IMR-90 (cell line): ENCODE results near the gene TYW5.

ENCODE experiments used
- BHLHE40 ChIP-seq: fragments of 150-350 bp; IDR thresholded peaks from 2 replicates; pipeline ENCODE4 v1.6.1; 2016; ENCODE audit warnings: mild to moderate bottlenecking, low read depth, low read length
- CEBPB ChIP-seq: IDR thresholded peaks from 2 replicates; pipeline ENCODE4 v1.6.1; 2012; ENCODE audit warnings: low read depth, low read length, improper control_type of control experiment
- CHD1 ChIP-seq: IDR thresholded peaks from 2 replicates; pipeline ENCODE4 v1.6.1; 2012; ENCODE audit warnings: low read depth, low read length, improper control_type of control experiment
- FOS ChIP-seq: fragments of 150-350 bp; IDR thresholded peaks from 2 replicates; pipeline ENCODE4 v1.6.1; 2016; ENCODE audit warnings: low read depth, low read length
- MAFK ChIP-seq: IDR thresholded peaks from 2 replicates; pipeline ENCODE4 v1.6.1; 2012; ENCODE audit warnings: low read depth, low read length, improper control_type of control experiment
- MXI1 ChIP-seq: IDR thresholded peaks from 2 replicates; pipeline ENCODE4 v1.6.1; 2012; ENCODE audit warnings: low read depth, mild to moderate bottlenecking, low read length, moderate library complexity, borderline replicate concordance
- POLR2A ChIP-seq: IDR thresholded peaks from 2 replicates; pipeline ENCODE4 v1.6.1; 2012; ENCODE audit warnings: mild to moderate bottlenecking, low read depth, low read length
- RAD21 ChIP-seq: IDR thresholded peaks from 2 replicates; pipeline ENCODE4 v1.6.1; 2012; ENCODE audit warnings: low read length, improper control_type of control experiment
- RCOR1 ChIP-seq: IDR thresholded peaks from 2 replicates; pipeline ENCODE4 v1.6.1; 2012; ENCODE audit warnings: mild to moderate bottlenecking, low read length, improper control_type of control experiment; ENCODE audit not compliant: insufficient replicate concordance
- RFX5 ChIP-seq: IDR thresholded peaks from 2 replicates; pipeline ENCODE4 v1.8.0; 2012; ENCODE audit warnings: low read depth, mild to moderate bottlenecking, low read length, moderate library complexity
- USF2 ChIP-seq: fragments of 150-350 bp; IDR thresholded peaks from 2 replicates; pipeline ENCODE4 v1.6.1; 2017; ENCODE audit warnings: mild to moderate bottlenecking, antibody characterized with exemption, low read length, low read depth
- TF ChIP-seq, protein P1 (sequence below): conservative IDR thresholded peaks from 2 replicates; pipeline ENCODE4 v1.5.1; 2012; ENCODE audit warnings: mild to moderate bottlenecking, low read depth, low read length, improper control_type of control experiment
- TF ChIP-seq, protein P2 (sequence below): fragments of 150-350 bp; IDR thresholded peaks from 2 replicates; pipeline ENCODE4 v1.6.1; 2016; ENCODE audit warnings: low read depth, mild to moderate bottlenecking, low read length, moderate library complexity, borderline replicate concordance

- TF ChIP-seq, protein P1, sequence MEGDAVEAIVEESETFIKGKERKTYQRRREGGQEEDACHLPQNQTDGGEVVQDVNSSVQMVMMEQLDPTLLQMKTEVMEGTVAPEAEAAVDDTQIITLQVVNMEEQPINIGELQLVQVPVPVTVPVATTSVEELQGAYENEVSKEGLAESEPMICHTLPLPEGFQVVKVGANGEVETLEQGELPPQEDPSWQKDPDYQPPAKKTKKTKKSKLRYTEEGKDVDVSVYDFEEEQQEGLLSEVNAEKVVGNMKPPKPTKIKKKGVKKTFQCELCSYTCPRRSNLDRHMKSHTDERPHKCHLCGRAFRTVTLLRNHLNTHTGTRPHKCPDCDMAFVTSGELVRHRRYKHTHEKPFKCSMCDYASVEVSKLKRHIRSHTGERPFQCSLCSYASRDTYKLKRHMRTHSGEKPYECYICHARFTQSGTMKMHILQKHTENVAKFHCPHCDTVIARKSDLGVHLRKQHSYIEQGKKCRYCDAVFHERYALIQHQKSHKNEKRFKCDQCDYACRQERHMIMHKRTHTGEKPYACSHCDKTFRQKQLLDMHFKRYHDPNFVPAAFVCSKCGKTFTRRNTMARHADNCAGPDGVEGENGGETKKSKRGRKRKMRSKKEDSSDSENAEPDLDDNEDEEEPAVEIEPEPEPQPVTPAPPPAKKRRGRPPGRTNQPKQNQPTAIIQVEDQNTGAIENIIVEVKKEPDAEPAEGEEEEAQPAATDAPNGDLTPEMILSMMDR, result no peak
- TF ChIP-seq, protein P2, sequence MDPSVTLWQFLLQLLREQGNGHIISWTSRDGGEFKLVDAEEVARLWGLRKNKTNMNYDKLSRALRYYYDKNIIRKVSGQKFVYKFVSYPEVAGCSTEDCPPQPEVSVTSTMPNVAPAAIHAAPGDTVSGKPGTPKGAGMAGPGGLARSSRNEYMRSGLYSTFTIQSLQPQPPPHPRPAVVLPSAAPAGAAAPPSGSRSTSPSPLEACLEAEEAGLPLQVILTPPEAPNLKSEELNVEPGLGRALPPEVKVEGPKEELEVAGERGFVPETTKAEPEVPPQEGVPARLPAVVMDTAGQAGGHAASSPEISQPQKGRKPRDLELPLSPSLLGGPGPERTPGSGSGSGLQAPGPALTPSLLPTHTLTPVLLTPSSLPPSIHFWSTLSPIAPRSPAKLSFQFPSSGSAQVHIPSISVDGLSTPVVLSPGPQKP, result no peak
- no peak for TF ChIP-seq RCOR1
- TF ChIP-seq CHD1, result no peak
- no peak for TF ChIP-seq POLR2A
- no peak for TF ChIP-seq RAD21
- TF ChIP-seq RFX5, result no peak
- TF ChIP-seq CEBPB, result no peak
- TF ChIP-seq FOS, result no peak
- TF ChIP-seq MXI1, result no peak
- no peak for TF ChIP-seq BHLHE40
- TF ChIP-seq MAFK, result no peak
- TF ChIP-seq USF2, result no peak
Observed at GRCh38 chr2:199994896-199995295, 39.6 kb upstream of the TYW5 start.
